Pancreas (tissue), 10 donors: ENCODE measurements around the gene ECHDC3. TPM values are rescaled to one million over a fixed set of nuclear protein-coding genes. Genes with fewer than 3 reads are reported as not detected.
A peak's percentile ranks its signal among the peaks of the same experiment; 100 is the strongest.

ENCODE experiments used
- ATAC-seq, 4 donors: fragments of 200-7000 bp; cut with Tn5 transposase; one replicate each; pipeline versions ENCODE4 v1.8.0 to v1.9.1; 2020; ENCODE audit warnings: mild to moderate bottlenecking in 4 of 4, moderate library complexity in 4 of 4
- DNase-seq, 6 donors: peaks; one replicate each; pipeline ENCODE4 v3.0.0-alpha.2; 2020
- FAIRE-seq: peaks from 2 replicates; lab custom pipeline; 2012; peaks lifted over from hg19 to GRCh38; lab: Jason Lieb, UNC
- H3K27ac ChIP-seq, 4 donors: fragments of 200-600 bp; sonication (generic); 1 replicate in 3 of 4; 2 replicates in 1 of 4; pipeline versions ENCODE4 v1.5.0 to v1.8.0; 2020
- H3K27me3 ChIP-seq, 4 donors: fragments of 200-600 bp; one replicate each; pipeline ENCODE4 v1.8.0; 2021
- H3K36me3 ChIP-seq, 3 donors: fragments of 200-600 bp; sonication (generic) in 1 of 3; one replicate each; pipeline versions ENCODE4 v1.5.0 to v1.8.0; 2020 to 2021
- H3K4me1 ChIP-seq, 3 donors: fragments of 200-600 bp; one replicate each; pipeline ENCODE4 v1.8.0; 2021
- H3K4me3 ChIP-seq, 4 donors: fragments of 200-600 bp; sonication (generic) in 2 of 4; one replicate each; pipeline versions ENCODE4 v1.5.0 to v1.8.0; 2020 to 2021
- H3K9me3 ChIP-seq, 4 donors: fragments of 200-600 bp; one replicate each; pipeline ENCODE4 v1.8.0; 2021
- CTCF ChIP-seq, 4 donors: fragments of 200-600 bp; sonication (generic) in 3 of 4; IDR thresholded peaks; one replicate each; pipeline versions ENCODE4 v1.5.0 to v1.8.0; 2021; ENCODE audit warnings: antibody characterized with exemption in 4 of 4
- WGBS, 2 donors: extraction: QIAGEN DNeasy Blood & Tissue Kit; methylation state at CpG; one replicate each; pipeline ENCODE4 v1.1.7; 2013; 5-methylcytosine and 5-hydroxymethylcytosine counted together
- intact Hi-C, 3 donors: fragments of 100-400 bp; cut with DNase I; formaldehyde crosslinking; loops; one replicate each; pipeline versions ENCODE4 v1.11.1 to v1.14.2; 2022
- polyA plus RNA-seq, 2 donors: library from polyadenylated mRNA; stranded (reverse); fragments of 200-250 nt; gene quantifications; one replicate each; pipeline ENCODE4 v1.2.3, GENCODE V29; 2013
- total RNA-seq, 6 donors: library from RNA; stranded (reverse); fragmentation: NEBNext Ultra II Directional in 4 of 6; extraction: Animal tissue kit (Norgen Biotek cat#: 25700) in 4 of 6; gene quantifications; one replicate each; pipeline versions ENCODE4 v1.2.1 to v1.2.4, GENCODE V29; 2021 to 2023
- donor health status: healthy with polysubstance abuse.
- donor health status: DM: no; HTN: no; CAD: no; lungs with moderate emphysema.
- donor health status: DM: no; HTN: no; CAD: no.
- donor health status: control.
- donor health status: control.
- donor health status: Bipolar disorder and iron deficiency.
- donor health status: DM: yes; HTN: yes; CAD: no.
- donor health status: DM: no; HTN: no; CAD: no.
- donor health status: DM: no; HTN: no; CAD: no.
- donor health status: DM: yes; HTN: yes; CAD: no.

The ECHDC3 gene
- total and polyA plus RNA-seq, 8 donors = 9.7 to 19.6 (median 16.6) TPM

- H3K27ac ChIP-seq = peak overlapping the region; percentile 40 to 84 (median 78)
- DNase-seq (peak; percentile 83 to 93 (median 89)), FAIRE-seq (no peak), ATAC-seq (peak; percentile 91 to 95 (median 92))
- peaks cover 0 to 8% (median 5%) of the 10 kb centered on the region in 3 donors for H3K36me3 ChIP-seq
- TF ChIP-seq CTCF (IDR thresholded peaks at IDR 0.05) = peak; percentile 82 to 88 (median 84)
- no peak overlapping the region for H3K4me3 ChIP-seq
- intact Hi-C loops = loop anchor here in 1 of 3 donors (10.0 kb wide), 1 partner anchor 243 kb away; no protein-coding TSS in a partner anchor
- peaks cover 18 to 20% (median 19%) of the 10 kb centered on the region in 3 donors for H3K4me1 ChIP-seq
- 16 to 17% methylated on average over 11 of the region's 11 CpGs for WGBS, 2 donors
- H3K9me3 ChIP-seq = no peaks in the 10 kb centered on the region
- no peaks in the 10 kb centered on the region for H3K27me3 ChIP-seq
These were observed 15.8 kb downstream of the ECHDC3 start for GRCh38 chr10:11757821-11758463.

GRCh38 chr10:11758527-11759236 is 16.5 kb downstream of the ECHDC3 start:
- Histone ChIP-seq H3K4me3 (no peak overlapping the region), H3K9me3 (no peaks in the 10 kb centered on the region), H3K27me3 (no peaks in the 10 kb centered on the region), H3K36me3 (peaks cover 0 to 8% (median 5%) of the 10 kb centered on the region in 3 donors), H3K4me1 (peaks cover 18 to 20% (median 19%) of the 10 kb centered on the region in 3 donors), H3K27ac (peak overlapping the region in 3 of 4 donors; percentile 76 to 84 (median 80))
- ATAC-seq (peak in 1 of 4 donors; percentile 1), DNase-seq (peak in 1 of 6 donors; percentile 67), FAIRE-seq (no peak)
- WGBS, 2 donors = 89 to 90% methylated on average over 13 of the region's 13 CpGs
- no peak for TF ChIP-seq CTCF (IDR thresholded peaks at IDR 0.05)
- intact Hi-C loops = loop anchor here in 1 of 3 donors (10.0 kb wide), 1 partner anchor 244 kb away; no protein-coding TSS in a partner anchor

- no peak overlapping the region for H3K27ac ChIP-seq
- H3K9me3 ChIP-seq = no peaks in the 10 kb centered on the region
- H3K27me3 ChIP-seq = no peaks in the 10 kb centered on the region
- peaks cover 18 to 20% (median 19%) of the 10 kb centered on the region in 3 donors for H3K4me1 ChIP-seq
- H3K4me3 ChIP-seq = no peak overlapping the region
- no peak for TF ChIP-seq CTCF (IDR thresholded peaks at IDR 0.05)
- ATAC-seq = no peak
- intact Hi-C loops = loop anchor here in 1 of 3 donors (10.0 kb wide), 1 partner anchor 245 kb away; no protein-coding TSS in a partner anchor
- DNase-seq = no peak
- 70% methylated on average over 8 of the region's 8 CpGs for WGBS, 2 donors
- peaks cover 0 to 13% (median 5%) of the 10 kb centered on the region in 3 donors for H3K36me3 ChIP-seq
- FAIRE-seq = no peak
These were observed 17.2 kb downstream of the ECHDC3 start for GRCh38 chr10:11759347-11759746.

- no peak for TF ChIP-seq CTCF (IDR thresholded peaks at IDR 0.05)
- intact Hi-C loops = loop anchor here in 2 of 3 donors (5.0 to 10.0 kb wide), 2 partner anchors 245 to 248 kb away; no protein-coding TSS in a partner anchor
- ATAC-seq (no peak), FAIRE-seq (no peak), DNase-seq (peak in 1 of 6 donors; percentile 42)
- peaks cover 0 to 13% (median 5%) of the 10 kb centered on the region in 3 donors for H3K36me3 ChIP-seq
- H3K4me1 ChIP-seq = peaks cover 18 to 20% (median 19%) of the 10 kb centered on the region in 3 donors
- no peaks in the 10 kb centered on the region for H3K9me3 ChIP-seq
- no peak overlapping the region for H3K4me3 ChIP-seq
- H3K27me3 ChIP-seq = no peaks in the 10 kb centered on the region
- no peak overlapping the region for H3K27ac ChIP-seq
- WGBS, 2 donors = 93 to 95% methylated on average over 8 of the region's 8 CpGs
These were observed 18.0 kb downstream of the ECHDC3 start for GRCh38 chr10:11760151-11760550.
